H9 (cell line): ENCODE results near the gene VIPR1. TPM values are rescaled to one million over a fixed set of nuclear protein-coding genes. Genes with fewer than 3 reads are reported as not detected.
A peak's percentile ranks its signal among the peaks of the same experiment; 100 is the strongest.

ENCODE experiments used
- DNase-seq: peaks from one replicate; pipeline ENCODE4 v3.0.0-alpha.2; 2017
- H2AFZ ChIP-seq: one replicate; pipeline ENCODE4 v1.6.1; 2013; ENCODE audit warnings: mild to moderate bottlenecking, low read length, control low read depth, moderate library complexity
- H2AK5ac ChIP-seq: 2 replicates; pipeline ENCODE4 v1.6.1; 2013; ENCODE audit warnings: low read length, control low read depth, mixed read lengths; ENCODE audit not compliant: insufficient read length
- H2BK120ac ChIP-seq: one replicate; pipeline ENCODE4 v1.6.1; 2013; ENCODE audit warnings: low read depth, mild to moderate bottlenecking, low read length, control low read depth, inconsistent platforms; ENCODE audit not compliant: poor library complexity, severe bottlenecking
- H2BK12ac ChIP-seq: 2 replicates; pipeline ENCODE4 v1.6.1; 2013; ENCODE audit warnings: low read length, control low read depth, mixed read lengths, low read depth; ENCODE audit not compliant: insufficient read length
- H2BK15ac ChIP-seq: 2 replicates; pipeline ENCODE4 v1.6.1; 2013; ENCODE audit warnings: low read depth, low read length, control low read depth
- H2BK20ac ChIP-seq: one replicate; pipeline ENCODE4 v1.6.1; 2013; ENCODE audit warnings: low read depth, mild to moderate bottlenecking, low read length, control low read depth, inconsistent platforms; ENCODE audit not compliant: poor library complexity, severe bottlenecking
- H2BK5ac ChIP-seq: 2 replicates; pipeline ENCODE4 v1.6.1; 2013; ENCODE audit warnings: low read length, control low read depth, mixed read lengths; ENCODE audit not compliant: insufficient read length
- H3K14ac ChIP-seq: 2 replicates; pipeline ENCODE4 v1.6.1; 2013; ENCODE audit warnings: low read length, control low read depth; ENCODE audit not compliant: insufficient read depth
- H3K18ac ChIP-seq: 2 replicates; pipeline ENCODE4 v1.6.1; 2013; ENCODE audit warnings: low read depth, mild to moderate bottlenecking, mixed read lengths, low read length, control low read depth; ENCODE audit not compliant: insufficient read length
- H3K23ac ChIP-seq: 2 replicates; pipeline ENCODE4 v1.6.1; 2013; ENCODE audit warnings: low read length, control low read depth, mixed read lengths, low read depth; ENCODE audit not compliant: insufficient read length
- H3K23me2 ChIP-seq: 2 replicates; pipeline ENCODE4 v1.6.1; 2013; ENCODE audit warnings: low read depth, mild to moderate bottlenecking, mixed read lengths, low read length, control low read depth; ENCODE audit not compliant: insufficient read length, poor library complexity, severe bottlenecking
- H3K27ac ChIP-seq: 2 replicates; pipeline ENCODE4 v1.5.1; 2013; ENCODE audit warnings: low read length, control low read depth, mixed read lengths, low read depth; ENCODE audit not compliant: insufficient read length
- H3K27me3 ChIP-seq: 2 replicates; pipeline ENCODE4 v1.6.1; 2013; ENCODE audit warnings: low read length, control low read depth, inconsistent platforms; ENCODE audit not compliant: insufficient read depth
- H3K4ac ChIP-seq: 2 replicates; pipeline ENCODE4 v1.6.1; 2013; ENCODE audit warnings: low read depth, mild to moderate bottlenecking, control low read depth, inconsistent platforms, low read length, moderate library complexity
- H3K4me1 ChIP-seq: 2 replicates; pipeline ENCODE4 v1.6.1; 2013; ENCODE audit warnings: low read length, control low read depth, inconsistent platforms; ENCODE audit not compliant: insufficient read depth
- H3K4me2 ChIP-seq: 2 replicates; pipeline ENCODE4 v1.6.1; 2013; ENCODE audit warnings: low read length, control low read depth, mixed read lengths; ENCODE audit not compliant: insufficient read length, insufficient read depth
- H3K56ac ChIP-seq: 2 replicates; pipeline ENCODE4 v1.6.1; 2013; ENCODE audit warnings: low read depth, mild to moderate bottlenecking, mixed read lengths, low read length, control low read depth; ENCODE audit not compliant: insufficient read length
- H3K79me1 ChIP-seq: 2 replicates; pipeline ENCODE4 v1.6.1; 2013; ENCODE audit warnings: low read depth, mild to moderate bottlenecking, moderate library complexity, low read length, control low read depth, inconsistent platforms; ENCODE audit not compliant: insufficient read depth, poor library complexity, severe bottlenecking
- H3K79me2 ChIP-seq: 2 replicates; pipeline ENCODE4 v1.6.1; 2013; ENCODE audit warnings: low read length, control low read depth, inconsistent platforms; ENCODE audit not compliant: insufficient read depth
- H3K9ac ChIP-seq: 2 replicates; pipeline ENCODE4 v1.6.1; 2013; ENCODE audit warnings: low read length, control low read depth, mixed read lengths; ENCODE audit not compliant: insufficient read length; ENCODE audit errors: extremely low read depth
- H3K9me3 ChIP-seq: one replicate; pipeline ENCODE4 v1.6.1; 2013; ENCODE audit warnings: low read depth, low read length, inconsistent platforms; ENCODE audit not compliant: control insufficient read depth
- H3T11ph ChIP-seq: one replicate; pipeline ENCODE4 v1.6.1; 2013; ENCODE audit warnings: mild to moderate bottlenecking, low read length, control low read depth, inconsistent platforms
- H4K20me1 ChIP-seq: one replicate; pipeline ENCODE4 v1.6.1; 2013; ENCODE audit not compliant: control insufficient read depth, insufficient read length, insufficient read depth
- H4K5ac ChIP-seq: 2 replicates; pipeline ENCODE4 v1.6.1; 2013; ENCODE audit warnings: low read depth, mild to moderate bottlenecking, mixed read lengths, low read length, control low read depth; ENCODE audit not compliant: insufficient read length
- H4K8ac ChIP-seq: replicated peaks from 2 replicates; pipeline ENCODE4 v1.6.1; 2013; ENCODE audit warnings: low read length, control low read depth, mixed read lengths, low read depth; ENCODE audit not compliant: insufficient read length
- H4K91ac ChIP-seq: 2 replicates; pipeline ENCODE4 v1.6.1; 2013; ENCODE audit warnings: low read depth, mild to moderate bottlenecking, moderate library complexity, mixed read lengths, low read length, control low read depth; ENCODE audit not compliant: insufficient read length
- H3K27ac Mint-ChIP-seq, 3 experiments: 2 replicates in 2 of 3; 3 replicates in 1 of 3; pipeline ENCODE4 v1.8.0; 2020 to 2021; ENCODE audit warnings: mixed read lengths in 3 of 3, mild to moderate bottlenecking in 1 of 3, moderate library complexity in 1 of 3
- H3K27me3 Mint-ChIP-seq: 2 replicates; pipeline ENCODE4 v1.8.0; 2021; ENCODE audit warnings: low read depth, mild to moderate bottlenecking, moderate library complexity, mixed read lengths
- H3K36me3 Mint-ChIP-seq, 3 experiments: 2 replicates in 2 of 3; 3 replicates in 1 of 3; pipeline ENCODE4 v1.8.0; 2020 to 2021; ENCODE audit warnings: low read depth in 3 of 3, mixed read lengths in 3 of 3; ENCODE audit not compliant: insufficient read depth in 1 of 3
- H3K4me1 Mint-ChIP-seq, 2 experiments: 2 replicates each; pipeline ENCODE4 v1.8.0; 2020; ENCODE audit warnings: mixed read lengths in 2 of 2
- H3K4me3 Mint-ChIP-seq, 2 experiments: 2 replicates in 1 of 2; 3 replicates in 1 of 2; pipeline ENCODE4 v1.8.0; 2020 to 2021; ENCODE audit warnings: mild to moderate bottlenecking in 2 of 2, mixed read lengths in 2 of 2, moderate library complexity in 1 of 2
- H3K9me3 Mint-ChIP-seq, 2 experiments: 2 replicates in 1 of 2; 3 replicates in 1 of 2; pipeline ENCODE4 v1.8.0; 2020; ENCODE audit warnings: mild to moderate bottlenecking in 2 of 2, mixed read lengths in 2 of 2, moderate library complexity in 1 of 2
- WGBS: extraction: QIAGEN DNeasy Blood & Tissue Kit; methylation state at CpG from one replicate; pipeline ENCODE4 v1.1.7; 2013; ENCODE audit warnings: missing lambda C conversion rate, low lambda C conversion rate, mixed read lengths; ENCODE audit not compliant: insufficient read length; ENCODE audit errors: extremely low coverage; 5-methylcytosine and 5-hydroxymethylcytosine counted together
- total RNA-seq: library from RNA; stranded (reverse); gene quantifications from 2 replicates; pipeline ENCODE4 v1.2.1, GENCODE V29; 2021
- TF ChIP-seq, protein P1 (sequence below): fragments of 200-600 bp; sonication (generic); conservative IDR thresholded peaks from 3 replicates; pipeline ENCODE4 v1.8.0; 2021; ENCODE audit warnings: antibody characterized with exemption, mild to moderate bottlenecking

The VIPR1 gene
- total RNA-seq, 1 experiment from 2014 or later: 6.5 TPM

GRCh38 chr3:42546691-42547213, 44.3 kb downstream of the VIPR1 start:
- Histone ChIP-seq H3K4me2 (no peak overlapping the region), H2AFZ (no peak overlapping the region), H3K4me1 (no peaks in the 10 kb centered on the region), H3K79me2 (no peaks in the 10 kb centered on the region), H4K8ac (no peak overlapping the region), H3K9me3 (no peaks in the 10 kb centered on the region), H3K4ac (no peak overlapping the region), H2BK20ac (no peak overlapping the region), H3K9ac (no peak overlapping the region), H3K23me2 (no peaks in the 10 kb centered on the region), H4K20me1 (no peaks in the 10 kb centered on the region), H3K18ac (no peak overlapping the region), H3K79me1 (no peaks in the 10 kb centered on the region), H3K23ac (no peak overlapping the region), H3K27me3 (no peaks in the 10 kb centered on the region), H3T11ph (no peak overlapping the region), H2BK5ac (no peak overlapping the region), H3K14ac (no peak overlapping the region), H3K56ac (no peak overlapping the region), H4K5ac (no peak overlapping the region), H2BK12ac (no peak overlapping the region), H2AK5ac (no peak overlapping the region), H2BK120ac (no peak overlapping the region), H3K27ac (no peak overlapping the region), H2BK15ac (no peak overlapping the region), H4K91ac (no peak overlapping the region)
- no peak for DNase-seq
- Mint-ChIP-seq H3K27me3 (peaks cover 2% of the 10 kb centered on the region), H3K27ac (peak overlapping the region in 1 of 3 experiments; percentile 38; a peak in 1 of 7 replicates), H3K4me1 (peaks cover 0 to 3% of the 10 kb centered on the region in 2 experiments; a peak in 2 of 4 replicates), H3K4me3 (no peak overlapping the region), H3K9me3 (no peaks in the 10 kb centered on the region), H3K36me3 (peaks cover 0 to 11% (median 4%) of the 10 kb centered on the region in 3 experiments; a peak in 5 of 7 replicates)
- TF ChIP-seq, protein P1, sequence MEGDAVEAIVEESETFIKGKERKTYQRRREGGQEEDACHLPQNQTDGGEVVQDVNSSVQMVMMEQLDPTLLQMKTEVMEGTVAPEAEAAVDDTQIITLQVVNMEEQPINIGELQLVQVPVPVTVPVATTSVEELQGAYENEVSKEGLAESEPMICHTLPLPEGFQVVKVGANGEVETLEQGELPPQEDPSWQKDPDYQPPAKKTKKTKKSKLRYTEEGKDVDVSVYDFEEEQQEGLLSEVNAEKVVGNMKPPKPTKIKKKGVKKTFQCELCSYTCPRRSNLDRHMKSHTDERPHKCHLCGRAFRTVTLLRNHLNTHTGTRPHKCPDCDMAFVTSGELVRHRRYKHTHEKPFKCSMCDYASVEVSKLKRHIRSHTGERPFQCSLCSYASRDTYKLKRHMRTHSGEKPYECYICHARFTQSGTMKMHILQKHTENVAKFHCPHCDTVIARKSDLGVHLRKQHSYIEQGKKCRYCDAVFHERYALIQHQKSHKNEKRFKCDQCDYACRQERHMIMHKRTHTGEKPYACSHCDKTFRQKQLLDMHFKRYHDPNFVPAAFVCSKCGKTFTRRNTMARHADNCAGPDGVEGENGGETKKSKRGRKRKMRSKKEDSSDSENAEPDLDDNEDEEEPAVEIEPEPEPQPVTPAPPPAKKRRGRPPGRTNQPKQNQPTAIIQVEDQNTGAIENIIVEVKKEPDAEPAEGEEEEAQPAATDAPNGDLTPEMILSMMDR: no peak
- no CpG with 5 or more reads among the region's 3 CpGs for WGBS
